ELF-1 (cell line): ENCODE results near the gene ABCC4.
"Not testable (repeated sequence)": the region's sequence is repeated elsewhere in the genome, so short reads cannot be mapped to it uniquely, and the experiment has no call there.

Experiments
- DNase-seq: peaks from one replicate; pipeline ENCODE4 v3.0.0-alpha.2; 2016; ENCODE audit warnings: low read depth, low spot score

Gene ABCC4

DNA sequence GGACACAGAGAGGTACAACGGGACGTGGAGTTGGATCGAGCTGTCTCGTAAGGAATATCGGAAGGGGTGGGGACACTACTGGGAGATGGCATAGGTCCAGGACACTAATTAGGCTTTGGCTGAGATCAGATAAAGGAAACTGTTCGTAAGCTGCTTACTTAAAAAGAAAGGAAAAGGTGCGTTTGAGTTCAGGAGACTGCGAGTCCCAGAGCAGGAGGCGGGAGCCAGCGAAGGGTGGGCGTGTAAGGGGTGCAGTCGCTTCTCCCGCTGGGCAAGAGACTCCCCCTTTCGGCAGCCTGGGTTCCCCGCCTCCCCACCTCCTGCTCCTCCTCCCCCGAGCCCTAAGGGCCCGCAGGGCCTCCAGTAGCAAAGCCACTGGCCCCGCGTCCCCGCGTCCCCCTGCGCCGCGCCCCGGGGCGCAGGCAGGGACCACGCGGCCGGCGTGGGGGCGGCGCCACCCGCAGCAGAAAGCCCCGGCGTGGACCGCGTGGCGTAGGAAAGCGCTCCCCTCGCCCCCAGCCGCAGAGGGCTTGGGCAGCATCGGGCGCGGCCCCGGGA, 547 bp downstream of the ABCC4 start:
- peak; percentile 45 for DNase-seq

DNA sequence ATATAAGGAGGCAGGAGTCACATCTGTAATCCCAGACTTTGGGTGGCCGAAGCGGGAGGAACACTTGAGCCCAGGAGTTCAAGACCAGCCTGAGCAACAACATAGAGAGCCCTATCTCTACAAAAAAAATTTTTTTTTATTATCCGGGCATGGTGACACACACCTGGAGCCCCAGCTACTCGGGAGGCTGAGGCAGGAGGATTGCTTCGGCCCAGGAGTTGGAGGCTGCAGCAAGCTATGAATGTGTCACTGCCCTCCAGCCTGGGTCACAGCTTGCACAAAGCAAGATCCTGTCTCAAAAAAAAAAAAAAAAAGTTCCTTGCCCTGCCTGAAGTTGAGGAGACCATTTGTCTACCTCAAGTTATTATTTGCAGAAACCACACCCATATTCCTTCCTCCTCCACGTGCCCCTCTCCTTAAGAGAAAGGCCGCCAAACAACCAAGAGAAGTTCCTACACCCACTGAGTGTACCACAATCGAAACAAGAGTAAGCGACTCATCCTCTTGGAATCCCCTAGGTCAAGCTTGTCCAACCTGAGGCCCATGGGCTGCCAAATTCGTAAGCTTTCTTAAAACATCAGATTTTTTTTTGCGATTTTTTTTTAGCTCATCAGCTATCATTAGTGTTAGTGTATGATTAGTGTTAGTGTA, 2.2 kb downstream of the ABCC4 start:
- DNase-seq = no peak

DNA sequence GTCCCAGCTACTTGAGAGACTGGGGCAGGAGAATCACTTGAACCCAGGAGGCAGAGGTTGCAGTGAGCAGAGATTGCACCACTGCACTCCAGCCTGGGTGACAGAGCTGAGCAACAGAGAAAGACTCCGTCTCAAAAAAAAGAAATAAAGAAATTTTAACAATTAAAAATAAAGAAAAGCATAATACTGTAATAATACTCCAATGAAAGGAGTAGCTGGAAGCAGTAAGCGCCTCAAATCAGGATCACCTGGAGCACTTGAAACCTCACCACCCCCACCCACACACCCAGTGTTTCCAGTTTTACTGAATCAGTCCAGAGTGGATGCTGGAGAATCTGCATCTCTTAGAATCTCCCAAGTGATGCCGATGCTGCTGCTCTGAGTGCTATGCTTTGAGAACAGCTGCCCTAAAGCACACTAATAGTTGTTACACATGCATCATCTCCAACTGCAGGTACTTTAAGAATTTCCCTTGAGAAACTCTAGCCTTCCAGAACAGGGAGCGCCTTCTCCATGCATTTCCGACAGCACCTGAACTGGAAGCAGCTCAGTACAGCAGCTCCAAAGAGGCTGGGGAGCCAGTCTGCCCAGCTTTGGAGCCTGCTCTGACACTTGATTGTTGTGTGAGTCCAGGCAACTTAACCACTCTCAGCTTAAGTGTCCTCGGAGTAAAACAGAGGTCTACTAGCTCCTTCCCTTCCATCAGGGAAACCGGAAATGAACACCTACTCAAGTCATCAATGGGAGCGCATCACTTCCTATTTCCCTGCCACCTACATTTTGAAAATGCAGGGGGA, 2.9 kb downstream of the ABCC4 start:
- peak; percentile 41 for DNase-seq

DNA sequence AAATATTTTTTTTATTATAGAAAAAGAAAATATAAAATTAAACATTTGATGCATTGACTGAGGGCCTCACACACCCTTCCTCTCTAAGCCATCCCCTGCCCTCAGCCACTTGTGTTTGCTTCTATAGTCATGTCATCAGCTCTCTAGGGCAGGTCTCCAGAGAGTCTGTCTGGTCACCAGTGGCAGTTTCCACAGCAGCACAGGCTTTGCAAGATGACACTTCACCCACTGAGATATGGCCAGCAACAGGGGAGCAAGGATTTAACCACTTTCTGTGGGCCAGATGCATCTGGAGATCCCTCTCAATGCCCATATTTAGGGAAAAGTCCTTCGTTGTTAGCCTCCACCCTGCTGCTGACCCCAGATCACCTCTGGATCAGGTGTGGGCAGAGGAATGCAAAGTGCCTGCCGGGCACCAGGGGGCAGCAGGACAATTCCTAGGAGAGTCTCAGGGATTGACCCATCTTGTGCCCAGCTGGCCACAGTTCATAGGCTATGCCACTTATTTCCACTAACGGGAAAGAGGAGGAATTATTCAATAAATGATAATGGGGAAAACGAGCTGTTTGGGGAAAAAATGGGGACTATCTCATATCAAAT, 4.8 kb downstream of the ABCC4 start:
- DNase-seq = peak; percentile 69

DNA sequence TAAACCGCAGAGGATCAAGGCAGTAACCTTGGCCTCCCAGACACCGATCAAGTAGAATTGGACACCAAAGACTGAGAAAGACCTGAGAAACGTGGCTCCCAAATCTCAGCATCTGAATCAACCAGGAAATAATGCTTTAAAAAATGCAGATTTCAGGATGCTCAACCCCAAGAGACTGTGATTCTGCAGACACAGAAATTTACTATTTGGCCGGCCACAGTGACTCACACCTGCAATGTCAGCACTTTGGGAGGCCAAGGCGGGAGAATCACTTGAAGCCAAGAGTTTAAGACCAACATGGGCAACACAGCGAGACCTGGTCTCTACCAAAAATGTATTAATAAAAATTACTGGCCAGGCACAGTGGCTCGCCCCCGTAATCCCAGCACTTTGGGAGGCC, 6.2 kb downstream of the ABCC4 start:
- DNase-seq = no peak

DNA sequence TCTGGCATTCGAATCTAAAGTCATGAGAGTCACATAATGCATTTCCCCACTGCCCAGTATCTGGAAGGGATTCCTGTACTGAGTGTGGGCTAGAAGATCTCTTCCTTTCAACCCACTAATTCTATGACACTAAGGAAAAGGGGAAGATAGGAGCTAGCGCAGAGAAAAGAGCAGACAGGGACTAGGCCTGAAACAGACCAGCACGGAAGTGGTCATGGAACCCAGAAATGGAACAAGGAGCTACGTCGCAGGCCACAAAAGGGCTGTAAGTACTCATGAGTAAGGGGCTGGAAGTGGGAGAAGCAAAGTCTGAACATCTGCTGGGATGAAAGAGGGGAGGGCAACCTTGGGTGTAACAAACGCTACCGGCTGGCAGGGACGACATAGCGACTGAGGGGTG, 8.6 kb downstream of the ABCC4 start:
- DNase-seq = no peak

DNA sequence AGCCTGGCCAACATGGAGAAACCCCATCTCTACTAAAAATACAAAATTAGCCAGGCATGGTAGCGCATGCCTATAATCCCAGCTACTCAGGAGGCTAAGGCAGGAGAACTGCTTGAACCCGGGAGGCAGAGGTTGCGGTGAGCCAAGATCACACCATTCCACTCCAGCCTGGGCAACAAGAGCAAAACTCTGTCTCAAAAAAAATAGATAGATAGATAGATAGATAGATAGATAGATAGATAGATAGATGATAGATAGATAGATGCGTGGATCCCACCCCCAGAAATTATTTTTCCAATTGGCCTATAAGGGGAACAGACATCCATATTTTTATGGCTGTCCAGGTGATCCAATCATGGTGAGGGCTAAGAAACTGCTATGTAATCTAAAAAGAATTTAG, 11.3 kb downstream of the ABCC4 start:
- not testable (repeated sequence) for DNase-seq

DNA sequence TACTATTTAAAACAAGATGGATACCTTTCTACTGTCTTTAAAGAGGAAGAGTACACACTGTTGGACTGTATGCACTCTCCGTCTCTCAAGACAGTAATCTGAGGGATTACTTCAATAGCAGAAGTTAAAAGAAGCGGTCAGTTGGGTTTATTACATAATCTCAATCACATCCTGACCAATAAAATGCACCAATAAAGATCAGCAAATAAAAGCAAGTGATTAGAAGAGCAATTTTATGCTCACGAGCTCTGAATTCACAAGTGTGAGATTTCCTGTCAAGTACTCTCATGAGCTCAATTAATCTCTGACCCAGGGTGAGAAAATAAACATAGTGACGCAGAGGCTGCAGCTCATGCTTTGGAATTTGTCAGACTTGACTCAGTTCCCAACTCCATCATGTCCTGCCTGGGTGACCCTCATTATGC, 12.2 kb downstream of the ABCC4 start:
- DNase-seq = no peak

DNA sequence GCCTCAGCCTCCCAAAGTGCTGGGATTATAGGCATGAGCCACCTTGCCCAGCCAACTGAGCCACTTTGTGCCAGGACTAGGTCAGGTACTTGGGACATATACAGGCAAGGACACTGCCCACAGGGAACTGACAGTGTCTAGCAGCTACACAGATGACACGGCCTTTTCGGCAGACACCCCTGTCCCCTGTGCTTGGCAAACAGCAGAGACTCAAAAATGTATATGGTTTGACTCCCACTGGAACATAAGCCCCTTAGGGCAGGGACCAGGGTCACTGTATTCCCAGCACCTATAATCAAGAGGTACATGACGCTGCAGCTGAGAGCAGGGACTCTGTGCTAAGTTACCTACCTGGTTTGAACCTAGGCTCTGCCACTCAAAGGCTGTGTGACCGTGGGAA, 16.8 kb downstream of the ABCC4 start:
- DNase-seq = no peak

DNA sequence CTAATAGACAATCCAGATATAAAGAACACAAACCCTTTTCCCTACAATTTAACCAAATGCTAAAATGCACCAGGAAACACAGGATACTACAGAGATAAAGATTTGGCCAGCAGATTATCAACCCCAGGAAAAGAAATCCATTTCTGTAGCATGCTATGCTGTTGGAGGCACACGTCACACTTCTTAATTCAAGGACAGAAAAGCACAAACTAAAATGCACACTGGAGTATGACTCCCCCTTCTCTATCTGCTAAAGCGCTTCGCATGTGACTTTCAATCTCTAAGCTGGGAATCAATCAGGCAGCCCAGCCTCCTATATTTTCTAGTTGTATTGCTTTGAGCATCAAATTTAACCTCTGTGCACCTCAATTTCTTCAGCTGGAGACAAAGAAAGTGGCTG, 22.2 kb downstream of the ABCC4 start:
- no peak for DNase-seq

DNA sequence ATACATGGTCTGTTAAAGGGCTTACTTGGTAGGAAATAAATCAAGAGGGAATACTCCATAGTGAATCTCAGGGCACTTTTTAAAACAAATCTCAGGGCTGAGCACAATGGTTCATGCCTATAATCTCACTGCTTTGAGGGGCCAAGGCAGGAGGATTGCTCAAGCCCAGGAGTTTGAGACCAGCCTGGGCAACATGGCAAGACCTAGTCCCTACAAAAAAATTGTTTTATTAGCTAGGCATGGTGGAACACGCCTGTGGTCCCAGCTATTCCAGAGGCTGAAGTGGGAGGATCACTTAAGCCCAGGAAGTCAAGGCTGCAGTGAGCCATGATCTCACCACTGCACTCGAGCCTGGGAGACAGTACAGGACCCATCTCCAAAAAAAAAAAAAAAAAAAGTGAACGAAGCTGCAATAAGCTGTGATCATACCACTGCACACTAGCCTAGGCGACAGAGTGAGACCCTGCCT, 25.2 kb downstream of the ABCC4 start:
- no peak for DNase-seq

DNA sequence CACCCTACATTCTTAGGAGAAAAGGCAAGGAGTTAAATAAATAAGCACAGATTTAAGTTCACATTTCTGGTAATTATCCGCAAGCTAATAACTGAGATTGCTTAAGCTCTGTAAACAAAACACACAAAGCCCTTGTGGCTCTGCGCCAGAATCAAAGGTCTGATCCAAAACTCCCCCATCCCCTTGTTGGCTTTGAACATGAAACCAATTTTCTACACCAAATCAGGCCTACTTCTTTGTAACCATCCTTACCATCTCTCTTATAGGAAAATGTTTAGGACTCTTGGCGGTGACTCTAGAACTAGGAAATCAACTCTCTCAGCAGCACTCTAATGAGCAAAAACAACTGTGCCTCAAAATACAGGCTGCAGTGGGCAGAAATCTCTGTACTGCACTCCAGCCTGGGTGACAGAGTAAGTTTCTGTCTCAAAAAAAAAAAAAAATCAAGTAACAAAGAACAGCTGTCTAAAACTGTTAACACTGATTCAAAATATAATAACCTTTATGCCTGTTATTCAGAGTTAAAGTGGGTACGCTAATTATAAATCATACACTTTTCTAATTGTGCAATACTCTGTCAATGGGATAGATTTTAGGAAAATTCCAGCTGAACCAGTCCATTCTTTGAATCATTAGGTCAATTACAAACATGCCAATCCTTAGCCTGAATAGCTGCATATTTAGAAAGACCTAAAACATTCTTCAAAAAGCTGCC, 25.8 kb downstream of the ABCC4 start:
- no peak for DNase-seq

DNA sequence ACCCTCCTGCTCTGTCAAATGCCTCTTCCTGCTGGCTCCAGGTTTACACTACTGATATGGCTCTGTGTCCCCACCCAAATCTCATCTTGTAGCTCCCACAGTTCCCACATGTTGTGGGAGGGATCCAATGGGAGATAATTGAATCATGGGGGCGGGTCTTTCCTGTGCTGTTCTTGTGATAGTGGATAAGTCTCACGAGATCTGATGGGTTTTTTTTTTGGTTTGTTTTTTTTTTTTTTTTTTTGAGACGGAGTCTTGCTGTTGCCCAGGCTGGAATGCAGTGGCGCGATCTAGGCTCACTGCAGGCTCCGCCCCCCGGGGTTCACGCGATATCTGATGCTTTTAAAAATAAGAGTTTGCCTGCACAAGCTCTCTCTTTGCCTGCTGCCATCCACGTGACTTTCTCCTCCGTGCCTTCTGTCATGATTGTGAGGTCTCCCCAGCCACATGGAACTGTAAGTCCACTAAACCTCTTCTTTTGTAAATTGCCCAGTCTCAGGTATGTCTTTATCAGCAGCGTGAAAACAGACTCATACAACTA, 27.6 kb downstream of the ABCC4 start:
- peak; percentile 36 for DNase-seq

DNA sequence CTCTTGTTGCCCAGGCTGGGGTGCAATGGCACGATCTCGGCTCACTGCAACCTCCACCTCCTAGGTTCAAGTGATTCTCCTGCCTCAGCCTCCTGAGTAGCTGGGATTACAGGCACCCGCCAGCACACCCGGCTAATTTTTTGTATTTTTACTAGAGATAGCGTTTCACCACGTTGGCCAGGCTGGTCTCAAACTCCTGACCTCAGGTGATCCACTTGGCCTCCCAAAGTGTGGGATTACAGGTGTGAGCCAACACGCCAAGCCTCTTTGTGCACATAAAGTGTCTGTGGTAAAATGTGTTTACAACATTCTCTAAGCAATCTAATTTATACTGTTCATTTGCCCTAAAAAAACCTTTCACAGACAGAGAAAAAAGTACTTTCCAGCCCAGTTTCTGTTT, 29.2 kb downstream of the ABCC4 start:
- not testable (repeated sequence) for DNase-seq

DNA sequence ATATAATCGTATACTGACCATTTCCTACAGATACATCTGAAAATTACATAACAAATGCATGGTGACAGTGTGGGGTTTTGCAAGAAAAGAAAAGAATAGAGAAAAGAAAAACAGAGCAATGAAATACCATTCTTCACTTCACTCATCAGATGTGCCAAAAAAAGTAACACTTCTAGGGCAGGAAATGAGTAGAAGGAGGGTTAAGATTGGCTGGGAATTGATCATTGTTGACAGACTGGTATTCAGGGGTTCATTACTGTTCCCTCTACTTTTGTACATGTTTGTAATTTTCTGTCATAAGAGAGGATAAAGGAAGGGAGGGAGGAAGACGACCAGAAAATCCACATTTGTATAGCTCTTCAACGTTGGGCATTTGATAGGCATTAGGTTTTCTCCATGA, 31.5 kb downstream of the ABCC4 start:
- DNase-seq = no peak

DNA sequence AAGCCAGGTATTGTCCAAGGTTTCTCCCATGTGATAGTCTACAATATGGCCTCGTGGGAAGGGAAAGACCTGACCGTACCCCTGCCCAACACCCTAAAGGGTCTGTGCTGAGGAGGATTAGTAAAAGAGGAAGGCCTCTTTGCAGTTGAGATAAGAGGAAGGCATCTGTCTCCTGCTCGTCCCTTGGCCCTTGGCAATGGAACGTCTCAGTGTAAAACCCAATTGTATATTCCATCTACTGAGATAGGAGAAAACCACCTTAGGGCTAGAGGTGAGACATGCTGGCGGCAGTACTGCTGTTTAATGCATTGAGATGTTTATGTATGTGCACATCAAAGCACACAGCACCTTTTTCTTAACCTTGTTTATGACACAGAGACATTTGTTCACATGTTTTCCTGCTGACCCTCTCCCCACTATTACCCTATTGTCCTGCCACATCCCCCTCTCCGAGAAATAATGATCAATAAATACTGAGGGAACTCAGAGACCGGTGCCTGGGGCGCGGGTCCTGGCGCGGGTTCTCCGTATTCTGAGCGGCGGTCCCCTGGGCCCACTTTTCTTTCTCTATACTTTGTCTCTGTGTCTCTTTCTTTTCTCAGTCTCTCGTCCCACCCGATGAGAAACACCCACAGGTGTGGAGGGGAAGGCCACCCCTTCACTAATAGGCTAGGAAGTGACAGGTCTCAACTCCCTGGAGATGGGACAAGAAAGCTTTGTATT, 32.7 kb downstream of the ABCC4 start:
- DNase-seq = peak; percentile 41

DNA sequence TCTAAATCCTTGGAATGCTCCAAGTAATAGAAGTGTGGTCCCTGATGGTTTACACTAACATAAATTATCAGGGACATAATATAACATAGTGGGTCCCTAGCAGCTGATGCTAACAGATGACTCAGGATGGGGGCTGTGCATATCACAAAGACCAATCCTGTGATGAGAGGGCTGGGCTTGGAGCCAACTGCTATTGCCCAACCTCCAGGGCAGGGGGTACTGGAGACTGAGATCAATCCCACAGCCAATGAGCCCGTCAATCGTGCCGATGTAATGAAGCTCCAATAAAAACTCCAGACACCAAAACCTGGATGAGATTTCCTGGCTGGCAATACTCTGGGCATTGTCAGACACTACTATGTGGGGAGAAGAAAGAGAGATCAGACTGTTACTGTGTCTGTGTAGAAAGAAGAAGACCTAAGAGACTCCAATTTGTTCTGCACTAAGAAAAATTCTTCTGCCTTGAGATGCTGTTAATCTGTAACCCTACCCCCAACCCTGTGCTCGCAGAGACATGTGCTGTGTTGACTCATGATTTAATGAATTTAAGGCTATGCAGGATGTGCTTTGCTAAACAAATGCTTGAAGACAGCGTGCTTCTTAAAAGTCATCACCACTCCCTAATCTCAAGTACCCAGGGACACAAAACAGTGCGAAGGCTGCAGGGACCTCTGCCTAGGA, 33.4 kb downstream of the ABCC4 start:
- no peak for DNase-seq

DNA sequence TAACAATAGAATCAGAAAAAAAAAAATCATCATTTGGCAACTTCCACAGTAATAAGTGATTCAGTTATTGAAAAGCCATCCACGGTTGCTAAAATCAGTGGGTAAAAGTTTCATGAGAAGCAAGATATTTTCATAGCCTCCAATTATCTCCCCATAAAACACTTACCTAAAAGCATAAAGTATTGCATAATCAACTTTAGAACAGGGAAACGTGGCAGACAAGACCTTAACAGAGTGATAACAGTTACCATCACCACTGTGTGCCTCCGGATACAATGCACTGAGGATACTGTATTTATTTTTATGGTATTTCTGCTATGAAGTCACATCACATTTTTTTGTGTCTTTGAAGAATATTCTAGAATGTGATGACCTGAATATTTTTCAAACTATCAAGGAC, 37.0 kb downstream of the ABCC4 start:
- DNase-seq = no peak

DNA sequence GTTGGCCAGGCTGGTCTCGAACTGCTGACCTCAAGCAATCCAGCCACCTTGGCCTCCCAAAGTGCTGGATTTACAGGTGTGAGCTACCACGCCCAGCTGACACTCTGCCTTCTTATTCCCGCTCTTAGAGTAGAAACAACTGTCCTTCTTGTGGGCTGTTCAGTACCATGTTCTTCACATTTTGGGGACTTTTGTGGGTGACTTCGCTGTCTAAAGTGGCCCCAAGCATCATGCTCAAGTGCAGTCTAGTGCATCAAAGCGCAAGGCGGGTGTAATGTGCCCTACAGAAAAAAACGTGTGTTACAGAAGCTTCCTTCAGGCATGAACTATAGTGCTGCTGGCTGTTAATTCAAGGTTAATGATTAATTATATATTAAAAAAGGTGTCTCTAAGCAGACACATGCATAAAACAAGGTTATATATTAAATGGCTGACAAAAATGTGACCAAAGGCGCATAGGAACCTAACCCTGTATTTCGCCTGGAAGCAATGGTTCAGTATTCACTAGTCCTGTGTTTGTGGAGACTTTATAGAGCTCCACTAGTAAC, 38.3 kb downstream of the ABCC4 start:
- DNase-seq = no peak

DNA sequence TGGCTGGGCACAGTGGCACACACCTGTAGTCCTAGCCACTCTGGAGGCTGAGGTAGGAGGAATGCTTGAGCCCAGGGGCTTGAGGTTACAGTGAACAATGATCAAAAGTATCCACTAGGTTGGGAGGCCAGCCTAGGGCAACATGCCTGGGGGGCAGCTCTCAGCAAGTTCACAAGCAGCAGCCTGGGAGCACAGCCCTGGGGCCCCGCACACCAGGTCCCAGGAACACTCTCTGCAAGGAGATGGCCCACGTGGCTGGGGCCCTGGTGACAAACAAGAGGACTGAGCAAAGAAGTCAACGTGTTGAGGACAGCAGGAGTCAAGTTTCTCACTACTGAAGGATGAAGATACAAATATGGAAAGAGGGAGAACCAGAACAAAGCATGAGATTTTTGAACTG, 39.3 kb downstream of the ABCC4 start:
- DNase-seq = peak; percentile 23
